ENCODE results near the gene DVL1.
A peak's percentile ranks its signal among the peaks of the same experiment; 100 is the strongest.
"Not testable (repeated sequence)": the region's sequence is repeated elsewhere in the genome, so short reads cannot be mapped to it uniquely, and the experiment has no call there.

Gene DVL1

GRCh38 chr1:1373815-1374588, 24.8 kb upstream of the DVL1 start:
- DNase-seq (ENCODE audit: insufficient read length, low spot score) = no peak
- no peak for FAIRE-seq

- DNase-seq (ENCODE audit: insufficient read length, low spot score) = no peak
- FAIRE-seq = no peak
Observed at GRCh38 chr1:1373051-1373814, 24.0 kb upstream of the DVL1 start.

GRCh38 chr1:1371746-1372711, 22.8 kb upstream of the DVL1 start:
- FAIRE-seq (no peak), DNase-seq (ENCODE audit: insufficient read length, low spot score) (peak; percentile 78)

- FAIRE-seq = no peak
- DNase-seq (ENCODE audit: insufficient read length, low spot score) = no peak
Observed at GRCh38 chr1:1371364-1371745, 22.1 kb upstream of the DVL1 start.

GRCh38 chr1:1370771-1371300, 21.6 kb upstream of the DVL1 start:
- no peak for DNase-seq (ENCODE audit: insufficient read length, low spot score)
- no peak for FAIRE-seq

GRCh38 chr1:1370094-1370493, 20.9 kb upstream of the DVL1 start:
- not testable (repeated sequence) for DNase-seq (ENCODE audit: insufficient read length, low spot score); FAIRE-seq

- FAIRE-seq (no peak), DNase-seq (ENCODE audit: insufficient read length, low spot score) (no peak)
Observed at GRCh38 chr1:1367315-1367714, 18.1 kb upstream of the DVL1 start.

GRCh38 chr1:1366699-1367066, 17.5 kb upstream of the DVL1 start:
- FAIRE-seq (no peak), DNase-seq (ENCODE audit: insufficient read length, low spot score) (no peak)

GRCh38 chr1:1365875-1366698, 16.9 kb upstream of the DVL1 start:
- FAIRE-seq (peak; percentile 44), DNase-seq (ENCODE audit: insufficient read length, low spot score) (no peak)

- no peak for FAIRE-seq
- no peak for DNase-seq (ENCODE audit: insufficient read length, low spot score)
Observed at GRCh38 chr1:1364266-1364665, 15.0 kb upstream of the DVL1 start.

- DNase-seq (ENCODE audit: insufficient read length, low spot score) = no peak
- peak; percentile 16 for FAIRE-seq
Observed at GRCh38 chr1:1361982-1362423, 12.8 kb upstream of the DVL1 start.

- FAIRE-seq (no peak), DNase-seq (ENCODE audit: insufficient read length, low spot score) (no peak)
Observed at GRCh38 chr1:1361233-1361981, 12.2 kb upstream of the DVL1 start.

GRCh38 chr1:1360506-1361169, 11.4 kb upstream of the DVL1 start:
- FAIRE-seq = peak; percentile 95
- peak; percentile 85 for DNase-seq (ENCODE audit: insufficient read length, low spot score)

- DNase-seq (ENCODE audit: insufficient read length, low spot score) (no peak), FAIRE-seq (no peak)
Observed at GRCh38 chr1:1359664-1360468, 10.6 kb upstream of the DVL1 start.

GRCh38 chr1:1359308-1359663, 10.1 kb upstream of the DVL1 start:
- DNase-seq (ENCODE audit: insufficient read length, low spot score) = no peak
- no peak for FAIRE-seq

GRCh38 chr1:1358433-1359271, 9.4 kb upstream of the DVL1 start, which contains the start of gene MXRA8:
MXRA8 (minus strand) TSS chr1:1358555; CDS start chr1:1358504, 51 bp downstream.
- FAIRE-seq = peak; percentile 76
- DNase-seq (ENCODE audit: insufficient read length, low spot score) = peak; percentile 53
